ENCODE results near the gene TMEM132D.

Gene TMEM132D

GRCh38 chr12:129339336-129339735, 564.5 kb downstream of the TMEM132D start:
- DNase-seq (ENCODE audit: low spot score) = no peak

- no peak for DNase-seq (ENCODE audit: low spot score)
These were observed 566.4 kb downstream of the TMEM132D start for GRCh38 chr12:129337413-129337812.

- DNase-seq (ENCODE audit: low spot score) = no peak
These were observed 568.1 kb downstream of the TMEM132D start for GRCh38 chr12:129335773-129336172.

- no peak for DNase-seq (ENCODE audit: low spot score)
These were observed 571.5 kb downstream of the TMEM132D start for GRCh38 chr12:129332286-129332685.

- no peak for DNase-seq (ENCODE audit: low spot score)
These were observed 572.3 kb downstream of the TMEM132D start for GRCh38 chr12:129331356-129332085.

GRCh38 chr12:129328235-129328634, 575.6 kb downstream of the TMEM132D start:
- no peak for DNase-seq (ENCODE audit: low spot score)

GRCh38 chr12:129325566-129325965, 578.3 kb downstream of the TMEM132D start:
- DNase-seq (ENCODE audit: low spot score) = no peak

- DNase-seq (ENCODE audit: low spot score) = no peak
These were observed 591.8 kb downstream of the TMEM132D start for GRCh38 chr12:129312048-129312447.

GRCh38 chr12:129310346-129310745, 593.5 kb downstream of the TMEM132D start:
- no peak for DNase-seq (ENCODE audit: low spot score)

GRCh38 chr12:129305851-129306250, 598.0 kb downstream of the TMEM132D start:
- DNase-seq (ENCODE audit: low spot score) = no peak

- no peak for DNase-seq (ENCODE audit: low spot score)
These were observed 599.3 kb downstream of the TMEM132D start for GRCh38 chr12:129304529-129304928.

- DNase-seq (ENCODE audit: low spot score) = no peak
These were observed 603.8 kb downstream of the TMEM132D start for GRCh38 chr12:129300011-129300410.

- DNase-seq (ENCODE audit: low spot score) = no peak
These were observed 604.9 kb downstream of the TMEM132D start for GRCh38 chr12:129298921-129299320.

GRCh38 chr12:129296671-129297070, 607.2 kb downstream of the TMEM132D start:
- no peak for DNase-seq (ENCODE audit: low spot score)

- no peak for DNase-seq (ENCODE audit: low spot score)
These were observed 609.0 kb downstream of the TMEM132D start for GRCh38 chr12:129294868-129295267.

- no peak for DNase-seq (ENCODE audit: low spot score)
These were observed 624.1 kb downstream of the TMEM132D start for GRCh38 chr12:129279771-129280170.

- no peak for DNase-seq (ENCODE audit: low spot score)
These were observed 627.3 kb downstream of the TMEM132D start for GRCh38 chr12:129276361-129277060.

- no peak for DNase-seq (ENCODE audit: low spot score)
These were observed 633.9 kb downstream of the TMEM132D start for GRCh38 chr12:129269756-129270495.

- DNase-seq (ENCODE audit: low spot score) = no peak
These were observed 645.0 kb downstream of the TMEM132D start for GRCh38 chr12:129258781-129259318.

- DNase-seq (ENCODE audit: low spot score) = no peak
These were observed 646.3 kb downstream of the TMEM132D start for GRCh38 chr12:129257524-129257923.

GRCh38 chr12:129246630-129247029, 657.2 kb downstream of the TMEM132D start:
- no peak for DNase-seq (ENCODE audit: low spot score)

- DNase-seq (ENCODE audit: low spot score) = no peak
These were observed 658.1 kb downstream of the TMEM132D start for GRCh38 chr12:129245769-129246168.

GRCh38 chr12:129241852-129242251, 662.0 kb downstream of the TMEM132D start:
- no peak for DNase-seq (ENCODE audit: low spot score)
